ENCODE results near the gene CFAP299. TPM values are rescaled to one million over a fixed set of nuclear protein-coding genes. Genes with fewer than 3 reads are reported as not detected.

The CFAP299 gene
- polyA plus RNA-seq, 2 of the 4 experiments (the other 2 are of a cell fraction), result not detected

- ChIA-PET POLR2A (no interaction called here), CTCF (interaction anchor here (1.0 kb wide), 1 partner anchor 12 kb away, joined by 3 read pairs; no protein-coding TSS in a partner anchor)
- FAIRE-seq, result no peak
- Histone ChIP-seq H3K4me3 (no peak overlapping the region), H3K4me2 (peak overlapping the region; percentile 63), H3K9me3 (no peaks in the 10 kb centered on the region), H3K4me1 (no peaks in the 10 kb centered on the region), H3K27ac (no peak overlapping the region; a peak in 1 of 6 replicates)
- WGBS (ENCODE audit: missing lambda C conversion rate), result 18% methylated on average over 1 of the region's 1 CpG
- ATAC-seq, result no peak
- TF ChIP-seq HEYL (CRISPR knock-in tag; IDR thresholded peaks at IDR 0.05), result no peak
- no peak for TF ChIP-seq KDM1A (IDR thresholded peaks at IDR 0.05; ENCODE audit: low read depth)
- TF ChIP-seq KDM5A (IDR thresholded peaks at IDR 0.05), result no peak
- TF ChIP-seq FOSL2 (IDR thresholded peaks at IDR 0.05), result no peak
- no peak for TF ChIP-seq FOSL2 (CRISPR knock-in tag; IDR thresholded peaks at IDR 0.05)
- TF ChIP-seq ZSCAN20 (CRISPR knock-in tag; IDR thresholded peaks at IDR 0.05), result no peak
- TF ChIP-seq CTCF (IDR thresholded peaks at IDR 0.05), result no peak
- TF ChIP-seq MYC (IDR thresholded peaks at IDR 0.05; ENCODE audit: borderline replicate concordance, low read length), result no peak
- no peak for TF ChIP-seq TP53 (CRISPR knock-in tag; IDR thresholded peaks at IDR 0.05)
- no peak for TF ChIP-seq TFCP2L1 (CRISPR knock-in tag; IDR thresholded peaks at IDR 0.05)
- TF ChIP-seq EHF (CRISPR knock-in tag; IDR thresholded peaks at IDR 0.05), result no peak
- no peak for TF ChIP-seq CBX8 (IDR thresholded peaks at IDR 0.05)
- TF ChIP-seq, protein P1, sequence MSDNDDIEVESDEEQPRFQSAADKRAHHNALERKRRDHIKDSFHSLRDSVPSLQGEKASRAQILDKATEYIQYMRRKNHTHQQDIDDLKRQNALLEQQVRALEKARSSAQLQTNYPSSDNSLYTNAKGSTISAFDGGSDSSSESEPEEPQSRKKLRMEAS (IDR thresholded peaks at IDR 0.05), result no peak
- no peak for TF ChIP-seq E2F6 (IDR thresholded peaks at IDR 0.05; ENCODE audit: borderline replicate concordance, low read depth)
- no peak for TF ChIP-seq ESRRA (IDR thresholded peaks at IDR 0.05; ENCODE audit: borderline replicate concordance, low read length)
- TF ChIP-seq BHLHE40 (IDR thresholded peaks at IDR 0.05; ENCODE audit: low read depth, low read length), result no peak
- no peak for TF ChIP-seq HOXB13 (CRISPR knock-in tag; IDR thresholded peaks at IDR 0.05; ENCODE audit: low read depth)
- DNase-seq (ENCODE audit: low read depth in 1 of 2, low spot score in 1 of 2), result no peak
These were observed 28.3 kb upstream of the CFAP299 start for GRCh38 chr4:80307183-80307735.

DNA sequence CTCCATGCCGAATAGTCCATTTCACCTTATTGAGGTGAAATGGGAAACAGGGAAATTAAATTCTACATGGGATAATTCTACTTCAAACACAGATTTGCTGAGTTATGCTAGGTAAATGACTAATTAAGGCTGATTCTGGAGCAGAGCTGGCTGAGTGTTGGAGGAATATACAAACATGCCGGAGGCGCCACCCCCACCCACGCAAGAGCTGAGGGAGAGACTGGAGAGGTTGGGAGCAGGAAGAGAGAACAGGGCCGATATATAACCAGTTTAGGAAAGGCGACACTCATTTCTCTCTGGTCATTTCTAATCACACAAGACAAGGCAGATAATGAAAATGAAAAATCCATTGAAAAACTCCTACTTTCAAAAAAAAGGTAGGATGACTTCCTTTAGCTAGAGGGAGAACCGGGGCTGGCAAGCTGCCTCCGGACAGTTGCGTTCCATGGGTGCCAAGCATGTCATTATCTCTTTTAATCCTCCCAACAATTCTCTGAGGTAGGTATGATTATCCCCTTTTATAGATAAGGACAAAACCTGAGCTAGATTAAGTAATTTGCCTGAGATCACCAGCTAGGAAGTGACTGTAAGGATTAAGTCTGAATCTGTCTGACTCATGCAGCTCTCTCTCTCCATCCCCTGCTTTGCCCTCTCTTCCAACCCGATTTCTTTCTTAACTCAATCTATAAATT is 27.6 kb upstream of the CFAP299 start:
- Histone ChIP-seq H3K4me2 (peak overlapping the region; percentile 63), H3K9me3 (no peaks in the 10 kb centered on the region), H3K27ac (peak overlapping the region in 1 of 2 experiments; percentile 26; a peak in 2 of 6 replicates), H3K4me3 (no peak overlapping the region; the same call in 2 of the 3 replicates), H3K4me1 (no peaks in the 10 kb centered on the region)
- ChIA-PET POLR2A (no interaction called here), CTCF (interaction anchor here (1.0 kb wide), 1 partner anchor 13 kb away, joined by 3 read pairs; no protein-coding TSS in a partner anchor)
- ATAC-seq, result peak; percentile 50 to 53; a peak in 2 of 6 replicates
- no peak for FAIRE-seq
- WGBS (ENCODE audit: missing lambda C conversion rate), result 3% methylated on average over 10 of the region's 10 CpGs
- TF ChIP-seq CHD2 (IDR thresholded peaks at IDR 0.05; ENCODE audit: low read length, partially characterized antibody), result no peak
- no peak for TF ChIP-seq KDM5A (IDR thresholded peaks at IDR 0.05)
- TF ChIP-seq HOXB13 (CRISPR knock-in tag; IDR thresholded peaks at IDR 0.05; ENCODE audit: low read depth), result no peak
- TF ChIP-seq JUNB (IDR thresholded peaks at IDR 0.05), result no peak
- no peak for TF ChIP-seq ZNF302 (CRISPR knock-in tag; IDR thresholded peaks at IDR 0.05)
- no peak for TF ChIP-seq HOXA7 (CRISPR knock-in tag; IDR thresholded peaks at IDR 0.05)
- TF ChIP-seq RNF2 (IDR thresholded peaks at IDR 0.05; ENCODE audit: borderline replicate concordance, low read depth), result no peak
- no peak for TF ChIP-seq ZFP36 (IDR thresholded peaks at IDR 0.05; ENCODE audit: borderline replicate concordance, partially characterized antibody)
- no peak for TF ChIP-seq EHMT2 (IDR thresholded peaks at IDR 0.05; ENCODE audit: low read depth)
- TF ChIP-seq ZC3H11A (IDR thresholded peaks at IDR 0.05), result no peak
- TF ChIP-seq CBX8 (IDR thresholded peaks at IDR 0.05), result no peak
- TF ChIP-seq, protein P2, sequence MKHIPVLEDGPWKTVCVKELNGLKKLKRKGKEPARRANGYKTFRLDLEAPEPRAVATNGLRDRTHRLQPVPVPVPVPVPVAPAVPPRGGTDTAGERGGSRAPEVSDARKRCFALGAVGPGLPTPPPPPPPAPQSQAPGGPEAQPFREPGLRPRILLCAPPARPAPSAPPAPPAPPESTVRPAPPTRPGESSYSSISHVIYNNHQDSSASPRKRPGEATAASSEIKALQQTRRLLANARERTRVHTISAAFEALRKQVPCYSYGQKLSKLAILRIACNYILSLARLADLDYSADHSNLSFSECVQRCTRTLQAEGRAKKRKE (CRISPR knock-in tag; IDR thresholded peaks at IDR 0.05; ENCODE audit: low read depth), result no peak
- no peak for TF ChIP-seq TP53 (CRISPR knock-in tag; IDR thresholded peaks at IDR 0.05)
- TF ChIP-seq NR3C1 (IDR thresholded peaks at IDR 0.05), result no peak
- no peak for TF ChIP-seq JUN (IDR thresholded peaks at IDR 0.05)
- no peak for TF ChIP-seq RAD21 (conservative IDR thresholded peaks at IDR 0.05 in 1 of 2, IDR thresholded peaks at IDR 0.05 in 1 of 2)
- TF ChIP-seq FOSB (CRISPR knock-in tag; IDR thresholded peaks at IDR 0.05), result no peak
- TF ChIP-seq E2F6 (IDR thresholded peaks at IDR 0.05; ENCODE audit: borderline replicate concordance, low read depth), result no peak
- no peak for TF ChIP-seq HDAC2 (IDR thresholded peaks at IDR 0.05)
- DNase-seq (ENCODE audit: low read depth in 1 of 2, low spot score in 1 of 2), result no peak

All from A549 (cell line).